Right cardiac atrium (tissue), 5 donors: ENCODE results near the gene OLFML2A. TPM values are rescaled to one million over a fixed set of nuclear protein-coding genes. Genes with fewer than 3 reads are reported as not detected.

Experiments
- polyA plus RNA-seq: library from polyadenylated mRNA; stranded (reverse); fragments of 200-250 nt; gene quantifications from one replicate; pipeline ENCODE4 v1.2.3, GENCODE V29; 2013
- total RNA-seq, 4 donors: library from RNA; stranded (reverse); fragmentation: NEBNext Ultra II Directional; extraction: Animal tissue kit (Norgen Biotek cat#: 25700); gene quantifications; one replicate each; pipeline ENCODE4 v1.2.1, GENCODE V29; 2021
- donor health status: healthy with polysubstance abuse.
- donor health status: DM: no; HTN: yes; CAD: no.
- donor health status: DM: no; HTN: no; CAD: no.
- donor health status: DM: no; HTN: yes; CAD: no; lungs with severe emphysema.
- donor health status: DM: yes; HTN: yes; CAD: no.

Gene OLFML2A
- total and polyA plus RNA-seq, 5 donors, result 15.1 to 34.4 (median 28.7) TPM

Other genes with a start within 250 kb of the OLFML2A start
- 1 to 10 TPM in 1 of 4 donors, under 1 TPM in 3; 0.85 to 1.9 (median 0.93) TPM for gene NR6A1, start 5.8 kb upstream of the OLFML2A start, total RNA-seq
- 0.57 TPM for gene NR6A1, start 5.8 kb upstream of the OLFML2A start, polyA plus RNA-seq
- gene WDR38, start 76.3 kb downstream of the OLFML2A start, total RNA-seq, result not detected
- 0.09 TPM for gene WDR38, start 76.3 kb downstream of the OLFML2A start, polyA plus RNA-seq
- 100 to 1,000 TPM; 696 to 797 (median 747) TPM for gene RPL35, start 84.8 kb downstream of the OLFML2A start, total RNA-seq
- 2,205 TPM for gene RPL35, start 84.8 kb downstream of the OLFML2A start, polyA plus RNA-seq
- gene ARPC5L, start 85.0 kb downstream of the OLFML2A start, total RNA-seq, result 10 to 100 TPM; 31.9 to 37.7 (median 34.9) TPM
- gene ARPC5L, start 85.0 kb downstream of the OLFML2A start, polyA plus RNA-seq, result 40.8 TPM
- gene GOLGA1, start 163.9 kb downstream of the OLFML2A start, total RNA-seq, result 10 to 100 TPM; 17.9 to 20.0 (median 19.4) TPM
- gene GOLGA1, start 163.9 kb downstream of the OLFML2A start, polyA plus RNA-seq, result 8.7 TPM